ENCODE data around the gene OR10R2. TPM values are rescaled to one million over a fixed set of nuclear protein-coding genes. Genes with fewer than 3 reads are reported as not detected.

The OR10R2 gene
- total RNA-seq, 1 donor from 2014 or later: not detected

DNA sequence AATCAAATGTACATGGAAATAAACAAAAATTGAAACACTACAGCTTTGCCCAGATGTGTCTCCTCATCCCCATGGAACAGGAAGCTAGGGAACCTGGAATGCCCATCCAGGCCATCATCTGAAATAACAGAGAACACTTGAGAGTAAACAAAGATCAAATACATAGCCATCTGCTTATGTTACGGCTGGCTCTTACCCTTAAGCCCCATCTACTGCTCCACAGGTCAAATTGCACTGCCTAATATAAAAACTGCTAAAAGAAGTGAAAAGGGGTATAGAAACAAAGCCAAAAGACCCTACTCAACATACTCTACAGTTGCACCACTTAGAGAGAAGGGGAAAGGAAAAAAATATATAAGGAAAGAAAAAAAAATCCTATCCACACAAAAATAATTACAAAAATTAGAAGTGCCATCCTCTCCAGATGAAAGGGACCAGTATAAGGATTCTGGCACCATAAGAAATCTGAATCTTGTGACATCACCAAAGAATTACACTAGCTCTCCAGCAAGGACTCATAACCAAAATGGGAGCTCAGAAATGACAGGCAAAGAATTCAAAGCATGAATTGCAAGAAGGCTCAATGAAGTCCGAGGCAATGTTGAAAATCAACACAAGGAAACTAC lies 55.3 kb downstream of the OR10R2 start:
- ATAC-seq: peak; percentile 71
- TF ChIP-seq, protein P1, sequence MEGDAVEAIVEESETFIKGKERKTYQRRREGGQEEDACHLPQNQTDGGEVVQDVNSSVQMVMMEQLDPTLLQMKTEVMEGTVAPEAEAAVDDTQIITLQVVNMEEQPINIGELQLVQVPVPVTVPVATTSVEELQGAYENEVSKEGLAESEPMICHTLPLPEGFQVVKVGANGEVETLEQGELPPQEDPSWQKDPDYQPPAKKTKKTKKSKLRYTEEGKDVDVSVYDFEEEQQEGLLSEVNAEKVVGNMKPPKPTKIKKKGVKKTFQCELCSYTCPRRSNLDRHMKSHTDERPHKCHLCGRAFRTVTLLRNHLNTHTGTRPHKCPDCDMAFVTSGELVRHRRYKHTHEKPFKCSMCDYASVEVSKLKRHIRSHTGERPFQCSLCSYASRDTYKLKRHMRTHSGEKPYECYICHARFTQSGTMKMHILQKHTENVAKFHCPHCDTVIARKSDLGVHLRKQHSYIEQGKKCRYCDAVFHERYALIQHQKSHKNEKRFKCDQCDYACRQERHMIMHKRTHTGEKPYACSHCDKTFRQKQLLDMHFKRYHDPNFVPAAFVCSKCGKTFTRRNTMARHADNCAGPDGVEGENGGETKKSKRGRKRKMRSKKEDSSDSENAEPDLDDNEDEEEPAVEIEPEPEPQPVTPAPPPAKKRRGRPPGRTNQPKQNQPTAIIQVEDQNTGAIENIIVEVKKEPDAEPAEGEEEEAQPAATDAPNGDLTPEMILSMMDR (IDR thresholded peaks at IDR 0.05): peak; percentile 68
- Histone ChIP-seq H3K4me1 (no peaks in the 10 kb centered on the region), H3K4me3 (no peak overlapping the region), H3K36me3 (no peaks in the 10 kb centered on the region), H3K9me3 (no peaks in the 10 kb centered on the region), H3K27ac (no peak overlapping the region), H3K27me3 (no peaks in the 10 kb centered on the region)
- intact Hi-C loops (cut with DNase I): no loop called here
- no peak for DNase-seq

Other genes with a start within 250 kb of the OR10R2 start
- gene CD1A, start 217.8 kb upstream of the OR10R2 start, total RNA-seq: 1.5 TPM
- 6.7 TPM for gene CD1C, start 182.3 kb upstream of the OR10R2 start, total RNA-seq
- 0.61 TPM for gene CD1B, start 140.7 kb upstream of the OR10R2 start, total RNA-seq
- 3.8 TPM for gene CD1E, start 118.3 kb upstream of the OR10R2 start, total RNA-seq
- not detected for gene OR10T2, start 72.8 kb upstream of the OR10R2 start, total RNA-seq
- gene OR10K2, start 46.0 kb upstream of the OR10R2 start, total RNA-seq: not detected
- not detected for gene OR10K1, start 10.4 kb upstream of the OR10R2 start, total RNA-seq
- gene OR6Y1, start 82.2 kb downstream of the OR10R2 start, total RNA-seq: not detected
- gene OR6P1, start 98.4 kb downstream of the OR10R2 start, total RNA-seq: not detected
- gene OR10X1, start 107.7 kb downstream of the OR10R2 start, total RNA-seq: not detected
- not detected for gene OR10Z1, start 133.0 kb downstream of the OR10R2 start, total RNA-seq
- gene SPTA1, start 214.5 kb downstream of the OR10R2 start, total RNA-seq: not detected
- gene OR6K2, start 228.4 kb downstream of the OR10R2 start, total RNA-seq: not detected
- 2.3 TPM for gene OR6K3, start 248.5 kb downstream of the OR10R2 start, total RNA-seq